Measurements from ENCODE around the gene SPEF1. TPM values are rescaled to one million over a fixed set of nuclear protein-coding genes. Genes with fewer than 3 reads are reported as not detected.
A peak's percentile ranks its signal among the peaks of the same experiment; 100 is the strongest.

Gene SPEF1
- total RNA-seq, 1 donor = under 0.01 TPM

DNA sequence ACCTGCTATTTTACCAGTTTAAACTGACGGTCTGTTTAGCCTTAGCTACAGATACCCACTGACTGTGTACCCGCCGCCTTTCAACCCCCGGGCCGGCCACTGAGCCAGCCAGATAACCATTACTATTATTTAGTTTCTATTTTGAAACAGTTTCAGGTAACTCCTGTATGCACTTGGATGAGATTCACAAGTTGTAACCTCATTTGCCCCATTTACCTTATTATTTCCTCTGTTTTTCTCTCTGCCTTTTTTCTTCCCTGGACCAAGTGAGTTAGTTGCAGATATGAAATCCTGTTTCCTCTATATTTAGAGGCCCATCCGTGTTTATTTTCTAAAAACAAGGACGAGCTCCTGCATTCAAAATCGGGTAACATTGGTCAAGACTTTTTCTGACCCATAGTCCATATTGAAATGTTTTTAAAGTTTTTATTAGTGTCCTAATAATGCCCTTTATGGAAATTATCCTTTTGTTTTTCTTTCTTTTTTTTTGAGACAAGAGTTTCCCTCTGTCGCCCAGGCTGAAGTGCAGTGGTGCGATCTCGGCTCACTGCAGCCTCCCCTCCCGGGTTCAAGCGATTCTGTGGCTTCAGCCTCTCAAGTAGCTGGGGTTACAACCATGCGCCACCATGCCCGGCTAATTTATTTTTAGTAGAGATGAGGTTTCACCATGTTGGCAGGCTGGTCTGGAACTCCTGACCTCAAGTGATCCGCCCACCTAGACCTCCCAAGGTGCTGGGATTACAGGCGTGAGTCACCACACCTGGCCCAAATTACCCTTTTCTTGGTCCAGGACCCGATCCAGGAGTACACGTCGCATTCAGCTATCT lies 39.9 kb upstream of the SPEF1 start:
- DNase-seq (ENCODE audit: low read depth) = no peak
- peak overlapping the region; percentile 84 for H3K4me3 ChIP-seq (ENCODE audit: low read depth, low read length)
- TF ChIP-seq, protein P1, sequence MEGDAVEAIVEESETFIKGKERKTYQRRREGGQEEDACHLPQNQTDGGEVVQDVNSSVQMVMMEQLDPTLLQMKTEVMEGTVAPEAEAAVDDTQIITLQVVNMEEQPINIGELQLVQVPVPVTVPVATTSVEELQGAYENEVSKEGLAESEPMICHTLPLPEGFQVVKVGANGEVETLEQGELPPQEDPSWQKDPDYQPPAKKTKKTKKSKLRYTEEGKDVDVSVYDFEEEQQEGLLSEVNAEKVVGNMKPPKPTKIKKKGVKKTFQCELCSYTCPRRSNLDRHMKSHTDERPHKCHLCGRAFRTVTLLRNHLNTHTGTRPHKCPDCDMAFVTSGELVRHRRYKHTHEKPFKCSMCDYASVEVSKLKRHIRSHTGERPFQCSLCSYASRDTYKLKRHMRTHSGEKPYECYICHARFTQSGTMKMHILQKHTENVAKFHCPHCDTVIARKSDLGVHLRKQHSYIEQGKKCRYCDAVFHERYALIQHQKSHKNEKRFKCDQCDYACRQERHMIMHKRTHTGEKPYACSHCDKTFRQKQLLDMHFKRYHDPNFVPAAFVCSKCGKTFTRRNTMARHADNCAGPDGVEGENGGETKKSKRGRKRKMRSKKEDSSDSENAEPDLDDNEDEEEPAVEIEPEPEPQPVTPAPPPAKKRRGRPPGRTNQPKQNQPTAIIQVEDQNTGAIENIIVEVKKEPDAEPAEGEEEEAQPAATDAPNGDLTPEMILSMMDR (IDR thresholded peaks at IDR 0.05; ENCODE audit: insufficient read depth, low read depth, low read length) = no peak

DNA sequence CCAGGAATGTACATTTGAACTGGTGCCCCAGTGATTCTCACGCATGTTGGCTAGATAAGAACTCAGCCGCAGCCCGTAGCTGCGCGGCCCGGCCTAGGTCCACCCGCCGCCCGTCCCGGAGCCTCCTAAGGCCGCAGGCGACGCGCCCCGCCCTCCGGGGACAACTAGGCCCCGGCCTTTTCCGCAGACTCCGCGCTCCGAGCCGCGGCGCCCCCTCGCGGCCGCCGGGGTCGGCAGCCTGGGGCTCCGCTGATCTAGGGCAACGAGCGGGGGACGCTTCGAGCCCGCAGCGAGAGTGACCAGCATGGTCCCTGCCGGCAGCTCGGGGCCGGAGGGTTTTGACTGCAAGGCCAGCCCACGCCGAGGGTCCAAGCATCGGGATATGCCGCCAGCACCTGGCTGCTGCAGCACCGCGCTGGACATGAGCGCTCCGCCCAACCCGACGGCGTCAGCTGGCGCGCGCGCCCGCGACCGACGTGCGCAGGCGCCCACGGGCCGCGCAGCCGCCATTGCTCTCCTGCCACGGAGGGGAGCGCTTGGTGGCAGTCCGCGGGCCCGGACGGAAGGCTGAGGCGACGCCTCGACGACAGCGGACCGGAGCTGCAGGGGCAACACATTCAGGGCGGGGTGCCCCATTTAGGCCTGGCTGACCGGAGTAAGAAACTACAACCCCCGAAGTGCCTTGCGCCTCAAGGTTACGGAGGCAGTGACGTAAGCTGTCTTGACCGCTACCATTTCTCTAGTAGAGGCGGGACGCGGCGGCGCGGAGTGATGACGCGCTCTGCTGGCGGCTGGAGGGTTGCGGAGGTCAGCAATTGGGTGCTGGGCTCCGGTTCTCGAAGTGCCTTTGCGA lies 39.0 kb upstream of the SPEF1 start, which contains the start of gene AP5S1:
AP5S1 (plus strand) TSS at position 500 of the 853 bp plus-strand sequence. CDS start 1,571 bp downstream, outside the sequence.
- TF ChIP-seq, protein P1 (IDR thresholded peaks at IDR 0.05; ENCODE audit: insufficient read depth, low read depth, low read length) = peak; percentile 92
- peak within 1 kb of the TSS; percentile 84 for H3K4me3 ChIP-seq (ENCODE audit: low read depth, low read length)
- peak; percentile 97 for DNase-seq (ENCODE audit: low read depth)

DNA sequence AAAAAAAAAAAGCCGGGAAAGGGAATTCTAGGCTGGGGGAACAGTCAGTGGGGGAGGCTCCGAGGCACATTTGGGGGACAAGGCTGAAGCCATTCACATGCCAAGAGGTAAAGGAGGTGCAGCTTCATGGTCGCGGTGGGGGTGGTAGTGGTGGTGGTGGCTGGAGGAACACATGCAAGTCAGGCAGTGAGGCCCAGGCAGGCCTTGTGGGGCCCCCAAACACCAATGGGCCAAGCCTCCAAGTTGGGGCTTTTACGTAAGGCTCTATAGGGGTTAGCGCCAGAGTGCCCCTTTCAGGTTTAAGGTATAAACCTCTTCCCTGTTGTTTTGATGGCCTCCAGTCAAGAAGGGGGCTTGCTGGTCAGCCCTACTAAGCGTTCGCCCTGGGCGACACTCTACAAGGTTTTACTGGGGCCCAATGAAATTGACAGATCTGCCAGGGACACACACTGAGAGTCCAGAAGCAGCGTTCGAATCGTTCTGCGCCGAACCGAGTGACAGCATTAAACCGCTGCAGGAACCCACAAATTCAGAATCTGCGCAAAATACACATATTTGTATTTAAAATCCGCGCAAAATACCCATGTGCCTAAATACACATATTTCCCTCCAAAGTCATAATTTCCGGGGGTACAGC lies 38.3 kb upstream of the SPEF1 start:
- DNase-seq (ENCODE audit: low read depth) = no peak
- TF ChIP-seq, protein P1 (IDR thresholded peaks at IDR 0.05; ENCODE audit: insufficient read depth, low read depth, low read length) = no peak
- peak overlapping the region; percentile 84 for H3K4me3 ChIP-seq (ENCODE audit: low read depth, low read length)

DNA sequence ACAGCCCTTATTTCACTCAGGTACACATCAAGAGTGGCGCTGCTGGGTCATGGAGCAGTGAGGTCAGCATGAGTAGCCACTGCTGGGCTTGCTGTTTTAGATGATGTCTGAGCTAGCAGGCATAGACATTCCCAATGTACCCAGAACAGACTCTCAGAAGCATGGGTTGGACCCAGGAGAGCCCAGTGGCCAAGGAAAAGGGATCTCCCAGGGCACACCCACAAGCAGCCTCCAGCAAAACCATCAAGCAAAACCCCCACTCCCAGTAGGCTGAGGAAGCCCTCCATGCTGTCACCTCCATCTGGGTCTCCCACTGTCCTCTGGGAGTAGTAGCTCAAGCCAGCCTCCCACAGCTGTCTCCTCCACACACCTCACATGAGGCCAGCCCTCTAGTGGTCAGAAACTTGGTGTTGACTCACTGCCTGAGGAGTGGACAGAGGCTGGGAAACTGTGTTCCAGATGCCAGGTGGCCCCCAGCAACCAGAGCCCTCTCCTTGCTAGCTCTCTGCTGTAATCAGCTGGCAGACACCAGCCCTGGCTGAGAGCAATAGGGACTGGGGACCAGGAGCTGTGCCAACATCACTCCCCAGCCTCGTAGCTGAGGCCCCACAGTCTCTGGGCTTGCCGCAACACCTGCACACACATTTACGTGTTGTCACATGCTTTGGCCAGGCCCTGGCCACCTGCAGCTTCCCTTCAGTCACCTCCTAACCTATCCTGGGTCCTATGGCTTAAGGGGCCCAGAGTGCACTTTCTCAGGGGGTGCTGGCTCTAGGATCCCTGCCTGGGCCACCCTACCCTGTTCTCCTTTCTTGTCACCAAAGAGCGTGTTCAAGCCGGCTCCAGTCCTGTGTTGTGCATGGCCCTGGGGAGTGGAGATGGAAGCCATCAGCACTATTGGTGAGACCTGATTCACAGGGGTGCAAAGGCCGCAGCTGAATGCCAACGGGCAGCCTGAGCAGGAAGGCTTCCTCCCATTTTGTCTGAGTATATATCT lies 37.2 kb upstream of the SPEF1 start:
- DNase-seq (ENCODE audit: low read depth) = peak; percentile 85
- H3K4me3 ChIP-seq (ENCODE audit: low read depth, low read length) = no peak overlapping the region
- TF ChIP-seq, protein P1 (IDR thresholded peaks at IDR 0.05; ENCODE audit: insufficient read depth, low read depth, low read length) = peak; percentile 88

DNA sequence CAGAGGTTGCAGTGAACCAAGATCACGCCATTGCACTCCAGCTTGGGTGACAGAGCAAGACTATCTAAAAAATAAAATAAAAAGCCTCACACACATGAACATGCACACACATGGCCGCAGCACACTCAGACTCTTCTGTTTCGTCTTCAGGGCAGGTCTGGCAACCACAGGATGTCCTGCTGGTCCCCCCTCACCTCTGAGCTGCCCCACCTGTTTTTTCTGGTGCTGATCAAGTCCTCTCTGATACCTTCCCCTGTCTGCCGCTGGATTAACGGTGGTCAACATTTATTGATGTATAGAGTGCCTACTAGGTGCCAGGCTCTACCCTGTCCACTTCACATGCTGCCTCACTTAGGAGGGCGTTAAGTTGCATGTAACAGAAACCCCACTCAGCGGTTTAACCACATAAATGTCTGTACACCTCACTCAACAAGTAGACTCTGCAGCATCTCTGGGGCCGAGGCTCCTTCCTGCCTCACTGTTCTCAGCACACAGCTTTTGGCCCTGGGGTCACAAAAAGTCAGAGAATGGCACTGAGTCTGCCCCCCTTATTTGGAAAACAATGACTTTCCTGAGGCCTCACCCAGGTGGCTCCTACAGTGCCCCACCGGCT lies 34.6 kb upstream of the SPEF1 start:
- H3K4me3 ChIP-seq (ENCODE audit: low read depth, low read length) = no peak overlapping the region
- TF ChIP-seq, protein P1 (IDR thresholded peaks at IDR 0.05; ENCODE audit: insufficient read depth, low read depth, low read length) = no peak
- no peak for DNase-seq (ENCODE audit: low read depth)

Measured in fibroblast of villous mesenchyme (primary cell).